Measurements from ENCODE around the gene SOCS7.

Gene SOCS7

DNA sequence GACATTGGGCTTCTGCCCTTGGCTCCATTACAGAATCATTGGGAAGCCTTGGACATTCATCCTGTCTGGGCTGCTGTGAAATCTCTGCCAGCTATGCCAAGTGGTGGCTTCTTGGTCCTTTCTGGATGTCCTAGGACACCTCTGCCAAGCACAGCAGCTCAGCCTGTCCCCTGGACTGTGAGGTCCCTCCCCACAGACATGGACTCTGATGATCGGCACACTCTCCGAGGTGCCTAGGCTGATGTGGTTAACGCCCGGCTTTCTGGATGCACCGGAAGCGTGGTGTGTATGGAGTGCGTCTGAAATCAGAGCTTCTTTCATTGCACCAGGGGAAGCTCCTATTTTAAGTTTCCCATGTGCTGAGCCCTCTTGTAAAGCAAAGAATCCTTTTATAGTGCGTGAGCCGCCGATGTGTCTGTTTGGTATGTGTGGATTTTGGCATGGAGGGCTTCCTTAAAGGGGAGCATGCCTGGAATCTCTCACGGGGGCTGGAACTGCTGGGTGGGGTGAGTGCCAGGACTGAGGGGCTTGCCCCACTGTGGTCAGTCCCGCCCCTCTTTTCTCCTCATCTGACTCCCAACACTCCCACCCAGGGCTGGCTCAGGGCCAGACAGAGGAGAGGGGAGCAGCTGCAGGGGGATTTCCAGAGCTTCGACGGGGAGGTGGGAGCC lies 69.7 kb downstream of the SOCS7 start:
- no peak for TF ChIP-seq EP300 (IDR thresholded peaks at IDR 0.05; ENCODE audit: borderline replicate concordance)
- no peak for TF ChIP-seq REST (IDR thresholded peaks at IDR 0.05; ENCODE audit: low read depth)
- TF ChIP-seq, protein P1, sequence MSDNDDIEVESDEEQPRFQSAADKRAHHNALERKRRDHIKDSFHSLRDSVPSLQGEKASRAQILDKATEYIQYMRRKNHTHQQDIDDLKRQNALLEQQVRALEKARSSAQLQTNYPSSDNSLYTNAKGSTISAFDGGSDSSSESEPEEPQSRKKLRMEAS (IDR thresholded peaks at IDR 0.05), result no peak
- TF ChIP-seq ZBTB7A (IDR thresholded peaks at IDR 0.05; ENCODE audit: low read depth), result no peak
- no peak for TF ChIP-seq TEAD4 (IDR thresholded peaks at IDR 0.05)
- TF ChIP-seq CREB1 (IDR thresholded peaks at IDR 0.05; ENCODE audit: low read depth), result no peak
- no peak for TF ChIP-seq TCF12 (IDR thresholded peaks at IDR 0.05; ENCODE audit: low read depth)

DNA sequence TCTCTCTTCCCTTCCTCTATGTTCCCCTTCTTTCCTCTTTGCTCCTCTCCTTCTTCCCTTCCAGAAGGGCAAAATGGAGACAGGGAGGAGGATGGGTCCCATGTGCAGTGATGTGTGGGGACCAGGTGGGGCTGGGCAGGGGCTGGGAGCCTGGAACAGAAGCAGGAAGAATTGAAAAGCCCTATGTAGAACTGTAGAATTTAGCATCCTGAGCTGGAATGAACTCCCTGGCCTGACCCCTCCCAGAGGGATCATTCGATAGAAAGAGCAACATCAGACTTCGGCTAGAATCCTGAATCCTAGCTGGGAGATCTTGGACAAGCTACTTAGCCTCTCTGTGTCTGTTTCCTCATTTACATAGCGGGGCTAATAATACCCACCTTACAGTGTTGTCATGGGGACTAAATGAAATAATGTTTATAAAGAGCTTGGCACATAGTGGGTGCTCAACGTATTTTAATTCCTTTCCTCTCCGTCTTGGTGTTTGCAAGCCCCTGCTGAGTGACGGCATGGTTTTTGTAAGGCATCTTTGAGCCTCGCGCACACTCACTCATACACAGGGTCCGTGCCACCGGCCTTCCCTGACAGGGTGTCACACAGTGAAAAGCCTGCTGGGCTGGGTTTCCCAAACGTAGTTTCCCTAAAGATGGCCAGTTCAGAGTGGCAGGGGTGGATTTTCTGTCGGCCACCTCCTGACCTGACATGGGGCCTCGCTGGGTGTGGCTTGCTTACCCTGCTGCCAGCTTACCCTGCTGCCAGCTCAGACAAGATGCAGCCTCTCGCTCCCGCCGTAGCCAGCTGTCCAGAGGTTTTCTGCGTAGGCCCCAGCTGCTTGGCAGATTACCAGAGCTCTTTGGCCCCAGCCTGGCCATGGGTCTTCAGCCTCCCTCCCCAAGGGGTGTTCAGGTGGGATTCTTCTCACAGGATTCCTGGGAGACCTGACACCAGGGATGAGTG lies 70.5 kb downstream of the SOCS7 start:
- TF ChIP-seq NFIC (IDR thresholded peaks at IDR 0.05) (no peak), EP300 (IDR thresholded peaks at IDR 0.05; ENCODE audit: borderline replicate concordance) (no peak), ZBTB7A (IDR thresholded peaks at IDR 0.05; ENCODE audit: low read depth) (no peak), REST (IDR thresholded peaks at IDR 0.05; ENCODE audit: low read depth) (no peak), YY1 (IDR thresholded peaks at IDR 0.05; ENCODE audit: low read depth) (no peak), CEBPB (IDR thresholded peaks at IDR 0.05) (no peak), FOXM1 (IDR thresholded peaks at IDR 0.05; ENCODE audit: borderline replicate concordance, low read depth) (no peak), EGR1 (IDR thresholded peaks at IDR 0.05) (no peak), RAD21 (IDR thresholded peaks at IDR 0.05; ENCODE audit: low read depth) (no peak), CREB1 (IDR thresholded peaks at IDR 0.05; ENCODE audit: low read depth) (no peak), TEAD4 (IDR thresholded peaks at IDR 0.05) (no peak), TAF1 (IDR thresholded peaks at IDR 0.05; ENCODE audit: low read depth) (no peak), TCF12 (IDR thresholded peaks at IDR 0.05; ENCODE audit: low read depth) (no peak), USF1 (IDR thresholded peaks at IDR 0.05) (no peak)
- TF ChIP-seq, protein P1 (IDR thresholded peaks at IDR 0.05), result no peak

DNA sequence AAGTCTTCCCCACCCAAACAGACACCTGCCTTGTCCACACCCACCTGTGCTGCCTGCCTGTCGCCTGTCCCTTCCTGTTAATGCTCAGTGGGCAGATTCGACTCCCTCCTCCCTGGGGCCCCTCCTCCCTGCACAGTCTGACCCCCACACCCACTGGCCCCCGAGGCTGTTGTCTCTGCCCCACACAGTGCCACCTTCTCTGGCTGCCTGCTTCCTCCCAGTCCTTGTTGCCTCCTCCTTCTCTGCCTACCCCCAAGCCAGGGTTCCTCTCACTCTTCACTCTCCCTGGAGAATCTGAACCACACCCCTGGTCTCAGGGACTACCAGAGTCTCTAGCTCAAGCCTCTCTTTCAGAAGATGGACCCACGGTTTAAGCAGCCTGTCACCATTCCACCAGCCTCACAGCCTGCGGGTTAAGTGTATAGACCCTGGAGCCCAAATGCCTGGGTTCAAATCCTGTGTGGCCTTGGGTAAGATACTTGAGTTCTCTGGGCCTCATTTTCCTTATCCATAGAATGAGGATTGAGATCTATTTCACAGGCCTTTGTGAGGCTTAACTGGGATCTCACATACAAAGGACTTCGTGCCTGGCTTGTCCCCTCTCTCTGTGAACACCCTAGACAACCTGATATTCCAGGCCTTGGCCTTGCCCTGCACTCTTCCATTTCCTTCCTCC lies 72.8 kb downstream of the SOCS7 start:
- no peak for TF ChIP-seq EP300 (IDR thresholded peaks at IDR 0.05; ENCODE audit: borderline replicate concordance)

GRCh38 chr17:38425031-38425430 lies 73.4 kb downstream of the SOCS7 start:
- TF ChIP-seq CEBPB (IDR thresholded peaks at IDR 0.05) (no peak), CREB1 (IDR thresholded peaks at IDR 0.05; ENCODE audit: low read depth) (no peak), EGR1 (IDR thresholded peaks at IDR 0.05) (no peak), REST (IDR thresholded peaks at IDR 0.05; ENCODE audit: low read depth) (no peak), RAD21 (IDR thresholded peaks at IDR 0.05; ENCODE audit: low read depth) (no peak), EP300 (IDR thresholded peaks at IDR 0.05; ENCODE audit: borderline replicate concordance) (no peak), TAF1 (IDR thresholded peaks at IDR 0.05; ENCODE audit: low read depth) (no peak), YY1 (IDR thresholded peaks at IDR 0.05; ENCODE audit: low read depth) (no peak), ZBTB7A (IDR thresholded peaks at IDR 0.05; ENCODE audit: low read depth) (no peak), NFIC (IDR thresholded peaks at IDR 0.05) (no peak), TEAD4 (IDR thresholded peaks at IDR 0.05) (no peak), TCF12 (IDR thresholded peaks at IDR 0.05; ENCODE audit: low read depth) (no peak), USF1 (IDR thresholded peaks at IDR 0.05) (no peak), FOXM1 (IDR thresholded peaks at IDR 0.05; ENCODE audit: borderline replicate concordance, low read depth) (no peak)
- TF ChIP-seq, protein P1 (IDR thresholded peaks at IDR 0.05), result no peak

Data from Ishikawa (cell line).